HG02610 (cell line): ENCODE results near the gene GLG1.

Experiments used
- ATAC-seq: cut with Tn5 transposase; IDR thresholded peaks from one replicate; pipeline ENCODE4 v1.9.1; 2021; ENCODE audit warnings: mild to moderate bottlenecking, moderate library complexity; ENCODE audit not compliant: unreplicated experiment

The GLG1 gene

GRCh38 chr16:74611721-74612120, 4.8 kb upstream of the GLG1 start:
- ATAC-seq = no peak

DNA sequence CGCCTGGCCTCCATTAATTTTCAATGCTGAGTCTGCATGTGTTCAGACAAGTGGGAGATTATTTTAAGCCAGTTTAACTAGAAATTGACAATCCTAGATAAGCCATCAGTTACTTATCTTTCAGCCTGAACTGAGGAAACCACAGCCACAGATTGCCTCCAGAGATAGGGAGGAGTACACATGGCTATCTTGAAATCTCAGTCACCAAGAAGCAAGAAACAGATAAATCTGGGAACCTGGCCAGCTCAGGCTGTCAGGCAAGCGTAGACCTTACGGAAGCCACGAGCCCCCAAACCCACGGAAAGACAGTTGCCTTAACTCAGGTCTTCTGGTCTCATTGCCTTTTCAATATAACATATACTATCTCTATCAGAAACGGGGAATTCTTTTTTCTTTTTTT, 2.0 kb upstream of the GLG1 start:
- ATAC-seq = no peak

- no peak for ATAC-seq
Measured at GRCh38 chr16:74608381-74608780, 1.5 kb upstream of the GLG1 start.

- no peak for ATAC-seq
Measured at GRCh38 chr16:74607962-74608356, 1.0 kb upstream of the GLG1 start.

DNA sequence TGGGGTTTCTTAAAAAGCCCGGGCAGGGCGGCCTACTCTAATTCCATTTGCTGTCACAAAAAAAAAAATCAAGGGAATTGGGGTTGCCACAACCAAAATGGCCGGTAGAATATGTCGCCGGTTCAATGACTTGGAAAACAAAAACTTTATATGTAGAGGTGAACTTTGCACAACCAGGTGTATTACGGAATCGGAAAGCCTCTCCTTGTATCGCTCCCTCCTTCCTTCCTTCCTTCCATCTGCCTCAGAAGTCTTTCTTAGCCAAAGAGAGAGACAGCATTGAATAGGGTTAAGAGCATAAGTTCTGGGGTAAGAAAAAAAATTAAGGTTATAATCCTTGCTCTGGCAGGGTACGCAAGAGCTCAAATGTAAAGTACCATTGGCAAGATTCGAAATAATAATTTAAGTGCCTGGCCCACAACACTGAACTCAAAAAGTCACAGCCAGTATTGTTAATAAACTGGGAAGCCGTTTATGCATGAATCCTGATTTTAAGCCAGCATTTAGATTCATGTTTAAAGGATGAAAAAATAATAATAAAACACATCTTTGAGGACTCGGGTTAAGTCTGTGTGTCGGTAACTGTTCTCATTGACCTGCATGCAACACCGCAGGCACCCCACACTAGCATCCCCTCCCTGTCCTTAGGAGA, 522 bp upstream of the GLG1 start:
- ATAC-seq = peak; percentile 14

GRCh38 chr16:74605746-74606520, 981 bp downstream of the GLG1 start:
- no peak for ATAC-seq

DNA sequence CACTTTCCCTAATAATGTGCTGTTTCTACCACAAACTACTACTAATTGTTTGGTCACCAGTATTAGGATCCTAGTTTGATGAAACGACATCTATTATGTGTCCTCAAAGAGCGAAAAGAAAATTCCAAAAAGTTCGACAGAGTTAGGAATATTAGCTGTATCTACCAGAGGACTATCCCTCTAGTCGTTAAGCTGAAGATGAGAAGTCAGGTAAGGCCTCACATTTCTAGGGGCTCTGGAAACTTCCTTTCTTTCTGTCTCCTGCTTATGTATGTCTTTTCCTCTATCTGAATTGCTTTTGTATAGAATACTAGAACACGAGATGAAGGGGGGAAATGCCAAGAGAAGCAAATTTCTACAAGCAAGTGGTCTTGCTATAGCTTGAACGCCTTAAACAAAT, 1.6 kb downstream of the GLG1 start:
- no peak for ATAC-seq

GRCh38 chr16:74603848-74604247, 3.1 kb downstream of the GLG1 start:
- ATAC-seq = no peak

GRCh38 chr16:74601126-74601871, 5.6 kb downstream of the GLG1 start:
- ATAC-seq = peak; percentile 87

DNA sequence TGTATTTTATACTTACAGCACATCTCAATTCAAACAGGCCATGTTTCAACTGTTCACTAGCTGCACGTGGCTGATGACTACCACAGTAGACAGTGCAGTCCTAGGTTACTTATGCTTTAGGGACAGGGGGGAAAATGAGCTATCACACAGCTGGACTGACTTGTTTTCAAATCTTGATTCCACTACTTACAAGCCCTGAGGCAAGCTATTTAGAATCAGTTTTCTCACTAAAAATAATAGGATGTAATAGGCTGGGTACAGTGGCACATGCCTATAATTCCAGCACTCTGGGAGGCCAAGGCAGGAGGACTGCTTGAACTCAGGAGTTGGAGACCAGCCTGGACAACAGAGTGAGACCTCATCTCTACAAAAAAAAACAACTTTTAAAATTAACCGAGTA, 10.3 kb downstream of the GLG1 start:
- no peak for ATAC-seq

DNA sequence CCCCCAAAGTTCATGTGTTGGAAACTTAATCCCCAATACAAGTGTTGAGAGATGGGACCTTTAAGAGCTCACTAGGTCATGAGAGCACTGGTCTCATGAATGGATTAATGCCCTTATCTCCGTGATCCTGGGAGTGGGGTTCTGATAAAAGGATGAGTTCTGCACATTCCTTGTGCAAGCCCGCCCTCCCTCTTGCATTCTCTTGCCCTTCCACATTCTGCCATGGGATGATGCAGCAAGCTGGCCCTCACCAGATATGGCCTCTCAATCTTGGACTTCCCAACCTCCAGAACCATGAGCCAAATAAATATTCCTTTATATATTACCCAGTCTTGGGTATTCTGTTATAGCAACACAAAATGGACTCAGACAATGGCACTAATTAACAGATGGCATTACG, 14.1 kb downstream of the GLG1 start:
- ATAC-seq = no peak

- ATAC-seq = no peak
Measured at GRCh38 chr16:74591876-74592650, 14.9 kb downstream of the GLG1 start.

DNA sequence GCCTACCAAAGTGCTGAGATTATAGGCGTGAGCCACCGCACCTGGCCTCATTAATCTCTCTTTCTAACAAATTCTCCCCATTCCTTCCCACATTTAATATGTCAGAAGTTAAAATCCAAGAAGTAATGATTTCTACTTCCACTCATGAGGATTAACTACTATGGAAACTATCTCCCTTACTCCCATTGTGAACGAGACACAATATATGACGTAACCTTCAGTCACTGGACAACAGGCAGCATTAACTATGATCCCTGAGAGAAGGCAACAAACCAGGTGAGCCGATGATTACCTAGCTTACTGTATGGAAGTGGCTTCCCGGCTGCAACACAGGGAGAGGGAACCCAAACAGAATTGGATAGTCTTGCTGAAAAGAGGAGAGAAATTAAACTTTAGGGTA, 20.0 kb downstream of the GLG1 start:
- no peak for ATAC-seq

DNA sequence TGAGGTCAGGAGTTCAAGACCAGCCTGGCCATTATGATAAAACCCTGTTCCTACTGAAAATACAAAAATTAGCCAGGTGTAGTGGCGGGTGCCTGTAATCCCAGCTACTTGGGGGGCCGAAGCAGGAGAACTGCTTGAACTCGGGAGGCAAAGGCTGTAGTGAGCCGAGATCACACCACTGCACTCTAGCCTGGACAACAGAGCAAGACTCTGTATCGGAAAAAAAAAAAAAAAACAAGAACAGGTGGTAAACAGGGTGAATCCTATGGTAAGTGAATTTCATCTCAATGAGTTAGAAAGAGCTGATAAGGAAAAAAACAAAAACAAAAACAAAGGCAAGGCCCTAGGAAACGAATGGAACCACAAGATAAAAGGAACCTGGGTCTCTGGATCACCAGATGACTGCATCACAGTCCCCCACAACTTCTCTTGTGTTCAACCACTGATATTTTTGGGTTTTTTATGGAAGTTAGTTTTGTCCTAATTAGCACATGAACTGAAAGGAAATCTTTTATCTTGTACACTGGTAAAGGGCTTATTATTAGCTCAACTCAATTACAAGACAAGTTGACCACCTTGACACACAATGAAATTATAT, 21.0 kb downstream of the GLG1 start:
- no peak for ATAC-seq

DNA sequence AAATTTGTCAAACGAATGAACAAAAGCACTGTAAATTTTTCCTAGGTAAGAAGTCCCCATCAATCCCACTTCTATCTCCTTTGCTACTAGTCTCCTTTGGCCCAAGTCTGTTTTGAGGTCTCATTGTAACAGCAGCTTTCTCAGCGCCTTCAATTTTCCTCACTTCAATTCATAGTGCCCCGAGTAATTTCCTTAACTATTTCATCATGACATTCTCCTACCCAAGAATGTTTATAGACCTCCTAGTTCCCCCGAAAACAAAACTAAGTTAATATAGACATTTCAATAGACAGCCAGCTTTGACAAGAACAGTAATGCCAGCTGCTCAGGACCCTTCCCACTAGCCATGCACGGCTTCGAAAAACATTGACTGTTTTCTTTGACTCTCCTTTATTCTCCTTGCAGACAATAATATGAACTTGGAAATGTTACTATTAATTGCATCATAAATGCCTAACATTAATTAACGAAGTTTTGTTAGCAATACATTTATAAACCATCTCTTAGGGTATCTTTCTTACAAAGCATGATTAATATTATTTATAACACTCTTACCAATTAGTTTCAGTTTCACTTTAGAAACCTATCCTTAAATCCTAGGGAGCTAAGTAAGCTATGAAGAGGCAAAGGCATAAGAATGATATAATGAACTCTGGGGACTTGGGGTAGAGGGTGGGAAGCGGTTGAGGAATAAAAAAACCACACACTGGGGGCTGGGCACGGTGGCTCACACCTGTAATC, 22.8 kb downstream of the GLG1 start:
- ATAC-seq = no peak

DNA sequence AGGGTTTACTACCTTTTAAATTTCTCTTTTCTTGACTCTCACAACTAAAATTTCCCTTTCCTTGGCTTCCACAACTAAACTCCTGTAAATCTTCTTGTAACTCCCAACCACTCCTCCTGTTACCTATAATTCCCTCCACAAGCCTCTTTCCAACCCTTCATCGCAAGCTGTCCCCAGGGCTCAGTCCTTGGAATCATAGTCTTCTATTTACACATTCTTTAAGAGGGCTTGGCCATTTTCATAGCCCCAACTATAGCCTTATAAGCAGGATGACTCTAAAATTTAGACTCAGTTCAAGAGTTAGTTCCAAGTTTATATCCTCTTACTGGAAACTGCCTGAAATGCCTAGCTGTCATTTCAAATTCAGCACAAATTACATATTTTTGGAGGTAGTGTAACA, 23.9 kb downstream of the GLG1 start:
- ATAC-seq = no peak

- ATAC-seq = peak; percentile 50
Measured at GRCh38 chr16:74580833-74581232, 26.1 kb downstream of the GLG1 start.

DNA sequence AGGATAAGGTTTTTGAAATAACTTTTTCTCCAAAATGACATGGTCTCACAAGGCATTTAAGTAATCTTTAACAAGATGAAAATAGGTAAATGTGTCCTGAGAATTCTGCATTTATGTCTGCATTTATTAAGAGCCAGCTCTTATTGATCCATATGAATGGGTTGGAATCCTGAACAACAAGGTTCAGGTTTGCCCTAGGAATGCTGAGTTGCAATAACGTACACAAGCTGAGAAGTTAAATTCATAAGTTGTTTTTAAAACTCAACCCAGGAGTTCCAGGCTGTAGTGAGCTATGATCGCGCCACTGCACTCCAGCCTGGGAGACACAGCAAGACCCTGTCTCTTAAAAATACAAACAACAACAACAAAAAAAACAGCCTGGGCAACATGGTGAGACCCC, 28.1 kb downstream of the GLG1 start:
- ATAC-seq = no peak

GRCh38 chr16:74578433-74578832, 28.5 kb downstream of the GLG1 start:
- no peak for ATAC-seq

DNA sequence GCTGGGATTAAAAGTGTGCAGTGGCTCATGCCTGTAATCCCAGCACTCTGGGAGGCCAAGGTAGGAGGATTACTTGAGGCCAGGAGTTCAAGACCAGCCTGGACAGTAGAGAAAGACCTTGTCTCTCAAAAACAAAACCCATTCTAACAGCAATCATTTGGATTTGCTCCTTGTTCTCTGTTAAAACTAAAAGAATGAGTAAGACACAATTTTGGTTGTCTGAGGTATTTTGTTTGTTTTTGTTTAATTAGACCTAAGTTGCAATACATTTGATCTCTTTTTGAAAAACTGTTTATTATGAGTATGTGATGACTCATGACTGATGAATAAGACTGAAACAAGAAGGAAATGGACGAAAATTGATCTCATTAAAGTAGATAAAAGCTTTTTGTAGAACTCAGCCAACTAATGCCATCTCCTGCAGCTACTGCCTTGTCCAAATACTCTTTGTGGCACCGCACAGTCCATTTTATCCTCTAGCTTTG, 29.0 kb downstream of the GLG1 start:
- peak; percentile 44 for ATAC-seq
